ENCODE data around the gene SPTSSB. TPM values are rescaled to one million over a fixed set of nuclear protein-coding genes. Genes with fewer than 3 reads are reported as not detected.

Gene SPTSSB
- total RNA-seq, 1 donor from 2014 or later: 0.42 TPM

- no peak for DNase-seq (ENCODE audit: low read depth, low spot score)
- no peaks in the 10 kb centered on the region for H3K36me3 Mint-ChIP-seq (ENCODE audit: low read depth)
- H3K4me3 Mint-ChIP-seq: no peak overlapping the region
- no peaks in the 10 kb centered on the region for H3K27me3 Mint-ChIP-seq (ENCODE audit: low read depth)
- H3K9me3 Mint-ChIP-seq: no peaks in the 10 kb centered on the region
- peaks cover 10% of the 10 kb centered on the region for H3K4me1 Mint-ChIP-seq
- H3K27ac Mint-ChIP-seq (ENCODE audit: unreplicated experiment): no peak overlapping the region
- TF ChIP-seq CTCF (conservative IDR thresholded peaks at IDR 0.05): no peak
Measured at GRCh38 chr3:161413855-161414210, 42.5 kb upstream of the SPTSSB start.

- H3K4me3 Mint-ChIP-seq: no peak overlapping the region
- TF ChIP-seq CTCF (conservative IDR thresholded peaks at IDR 0.05): no peak
- no peak overlapping the region for H3K27ac Mint-ChIP-seq (ENCODE audit: unreplicated experiment)
- H3K9me3 Mint-ChIP-seq: no peaks in the 10 kb centered on the region
- H3K27me3 Mint-ChIP-seq (ENCODE audit: low read depth): no peaks in the 10 kb centered on the region
- H3K4me1 Mint-ChIP-seq: peaks cover 11% of the 10 kb centered on the region
- H3K36me3 Mint-ChIP-seq (ENCODE audit: low read depth): no peaks in the 10 kb centered on the region
- no peak for DNase-seq (ENCODE audit: low read depth, low spot score)
Measured at GRCh38 chr3:161413127-161413854, 42.0 kb upstream of the SPTSSB start.

DNA sequence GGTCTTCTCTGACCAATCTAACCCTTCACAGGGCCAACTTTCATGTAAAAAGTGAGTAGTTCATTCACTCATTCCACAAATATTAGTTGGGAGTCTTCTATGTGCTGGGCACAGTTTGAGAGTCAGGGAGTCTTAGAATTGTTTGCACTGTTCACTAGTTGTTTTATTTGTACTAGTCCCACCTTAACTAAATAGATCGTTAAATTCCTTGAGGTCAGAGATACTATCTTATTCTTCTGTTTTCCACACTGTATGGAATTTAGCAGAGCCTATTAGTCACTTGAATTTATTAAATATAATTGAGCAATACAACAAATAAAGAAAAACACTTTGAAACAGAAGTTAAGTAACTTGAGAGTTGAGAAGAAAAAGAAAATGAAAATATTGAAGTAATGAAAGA lies 40.8 kb upstream of the SPTSSB start:
- H3K4me3 Mint-ChIP-seq: no peak overlapping the region
- H3K9me3 Mint-ChIP-seq: no peaks in the 10 kb centered on the region
- H3K27me3 Mint-ChIP-seq (ENCODE audit: low read depth): no peaks in the 10 kb centered on the region
- no peaks in the 10 kb centered on the region for H3K36me3 Mint-ChIP-seq (ENCODE audit: low read depth)
- no peak for DNase-seq (ENCODE audit: low read depth, low spot score)
- H3K4me1 Mint-ChIP-seq: peaks cover 11% of the 10 kb centered on the region
- H3K27ac Mint-ChIP-seq (ENCODE audit: unreplicated experiment): no peak overlapping the region
- TF ChIP-seq CTCF (conservative IDR thresholded peaks at IDR 0.05): no peak

GRCh38 chr3:161409858-161410257 lies 38.5 kb upstream of the SPTSSB start:
- H3K27me3 Mint-ChIP-seq (ENCODE audit: low read depth): no peaks in the 10 kb centered on the region
- H3K4me1 Mint-ChIP-seq: peaks cover 5% of the 10 kb centered on the region
- no peaks in the 10 kb centered on the region for H3K36me3 Mint-ChIP-seq (ENCODE audit: low read depth)
- no peak for TF ChIP-seq CTCF (conservative IDR thresholded peaks at IDR 0.05)
- no peak for DNase-seq (ENCODE audit: low read depth, low spot score)
- no peaks in the 10 kb centered on the region for H3K9me3 Mint-ChIP-seq
- H3K27ac Mint-ChIP-seq (ENCODE audit: unreplicated experiment): no peak overlapping the region
- H3K4me3 Mint-ChIP-seq: no peak overlapping the region

- Mint-ChIP-seq H3K27ac (ENCODE audit: unreplicated experiment) (no peak overlapping the region), H3K4me1 (peaks cover 5% of the 10 kb centered on the region), H3K27me3 (ENCODE audit: low read depth) (no peaks in the 10 kb centered on the region), H3K4me3 (no peak overlapping the region), H3K9me3 (no peaks in the 10 kb centered on the region), H3K36me3 (ENCODE audit: low read depth) (no peaks in the 10 kb centered on the region)
- TF ChIP-seq CTCF (conservative IDR thresholded peaks at IDR 0.05): peak; percentile 74
- DNase-seq (ENCODE audit: low read depth, low spot score): peak; percentile 16
Measured at GRCh38 chr3:161409069-161409468, 37.8 kb upstream of the SPTSSB start.
